Endothelial cell of umbilical vein (primary cell): ENCODE data around the gene CCNYL1.
A peak's percentile ranks its signal among the peaks of the same experiment; 100 is the strongest.

ENCODE experiments used
- EZH2 ChIP-seq: IDR thresholded peaks from 2 replicates; pipeline ENCODE4 v1.6.1; 2012; ENCODE audit warnings: borderline replicate concordance, low read depth, mild to moderate bottlenecking, moderate library complexity, low read length, inconsistent platforms; ENCODE audit not compliant: severe bottlenecking
- FOS ChIP-seq: IDR thresholded peaks from 2 replicates; pipeline ENCODE4 v1.6.1; 2011; ENCODE audit warnings: mild to moderate bottlenecking, low read length, moderate library complexity, borderline replicate concordance; ENCODE audit not compliant: insufficient read depth
- GATA2 ChIP-seq: IDR thresholded peaks from 2 replicates; pipeline ENCODE4 v1.7.0; 2011; ENCODE audit warnings: low read depth, mild to moderate bottlenecking, moderate library complexity, mixed read lengths, low read length; ENCODE audit not compliant: insufficient read length, insufficient read depth
- JUN ChIP-seq: IDR thresholded peaks from 2 replicates; pipeline ENCODE4 v1.6.1; 2011; ENCODE audit warnings: borderline replicate concordance, low read depth; ENCODE audit not compliant: insufficient read length, insufficient read depth
- MAX ChIP-seq: IDR thresholded peaks from 2 replicates; pipeline ENCODE4 v1.6.1; 2011; ENCODE audit not compliant: insufficient read depth, insufficient read length
- MYC ChIP-seq: IDR thresholded peaks from one replicate; pipeline ENCODE4 v1.6.1; 2011; ENCODE audit warnings: mild to moderate bottlenecking, low read depth, low read length
- POLR2A ChIP-seq: IDR thresholded peaks from 2 replicates; pipeline ENCODE4 v1.6.1; 2012; ENCODE audit warnings: low read depth, mild to moderate bottlenecking, control low read depth, low read length
- POLR2AphosphoS5 ChIP-seq: IDR thresholded peaks from 2 replicates; pipeline ENCODE4 v1.6.1; 2012; ENCODE audit warnings: low read depth, mild to moderate bottlenecking, control low read depth, low read length, moderate library complexity; ENCODE audit not compliant: insufficient read depth
- TF ChIP-seq, protein P1 (sequence below), 2 donors: IDR thresholded peaks; 1 replicate in 1 of 2; 2 replicates in 1 of 2; pipeline ENCODE4 v1.5.1; 2011; ENCODE audit warnings: low read length in 2 of 2, mild to moderate bottlenecking in 2 of 2, moderate library complexity in 2 of 2, control low read depth in 1 of 2, inconsistent platforms in 1 of 2, low read depth in 1 of 2; ENCODE audit not compliant: insufficient read depth in 1 of 2; ENCODE audit errors: extremely low read depth in 1 of 2

- TF ChIP-seq, protein P1, sequence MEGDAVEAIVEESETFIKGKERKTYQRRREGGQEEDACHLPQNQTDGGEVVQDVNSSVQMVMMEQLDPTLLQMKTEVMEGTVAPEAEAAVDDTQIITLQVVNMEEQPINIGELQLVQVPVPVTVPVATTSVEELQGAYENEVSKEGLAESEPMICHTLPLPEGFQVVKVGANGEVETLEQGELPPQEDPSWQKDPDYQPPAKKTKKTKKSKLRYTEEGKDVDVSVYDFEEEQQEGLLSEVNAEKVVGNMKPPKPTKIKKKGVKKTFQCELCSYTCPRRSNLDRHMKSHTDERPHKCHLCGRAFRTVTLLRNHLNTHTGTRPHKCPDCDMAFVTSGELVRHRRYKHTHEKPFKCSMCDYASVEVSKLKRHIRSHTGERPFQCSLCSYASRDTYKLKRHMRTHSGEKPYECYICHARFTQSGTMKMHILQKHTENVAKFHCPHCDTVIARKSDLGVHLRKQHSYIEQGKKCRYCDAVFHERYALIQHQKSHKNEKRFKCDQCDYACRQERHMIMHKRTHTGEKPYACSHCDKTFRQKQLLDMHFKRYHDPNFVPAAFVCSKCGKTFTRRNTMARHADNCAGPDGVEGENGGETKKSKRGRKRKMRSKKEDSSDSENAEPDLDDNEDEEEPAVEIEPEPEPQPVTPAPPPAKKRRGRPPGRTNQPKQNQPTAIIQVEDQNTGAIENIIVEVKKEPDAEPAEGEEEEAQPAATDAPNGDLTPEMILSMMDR (IDR thresholded peaks at IDR 0.05; ENCODE audit: extremely low read depth in 1 of 2, insufficient read depth in 1 of 2, low read depth in 1 of 2, low read length in 2 of 2) = no peak
- TF ChIP-seq MYC (no peak), POLR2A (no peak), MAX (no peak), JUN (peak; percentile 55), POLR2AphosphoS5 (peak; percentile 57), EZH2 (no peak), GATA2 (peak; percentile 16), FOS (peak; percentile 44)
These were observed 27.4 kb upstream of the CCNYL1 start for GRCh38 chr2:207683879-207684627.
